Subcutaneous abdominal adipose tissue (tissue), 5 donors: ENCODE results near the gene PRSS58.

ENCODE experiments used
- H3K27ac ChIP-seq: one replicate; pipeline ENCODE4 v1.7.0; 2013; ENCODE audit warnings: low read depth, mild to moderate bottlenecking, inconsistent platforms, low read length, moderate library complexity
- H3K27me3 ChIP-seq, 5 donors: one replicate each; pipeline ENCODE4 v1.7.0; 2013; ENCODE audit warnings: low read length in 5 of 5, inconsistent platforms in 1 of 5; ENCODE audit not compliant: control insufficient read depth in 5 of 5, insufficient read depth in 4 of 5
- H3K36me3 ChIP-seq, 5 donors: one replicate each; pipeline ENCODE4 v1.7.0; 2013; ENCODE audit warnings: low read length in 5 of 5; ENCODE audit not compliant: control insufficient read depth in 5 of 5, insufficient read depth in 5 of 5
- H3K4me1 ChIP-seq, 5 donors: one replicate each; pipeline ENCODE4 v1.7.0; 2013; ENCODE audit warnings: low read length in 5 of 5, mild to moderate bottlenecking in 3 of 5, moderate library complexity in 1 of 5; ENCODE audit not compliant: control insufficient read depth in 5 of 5, insufficient read depth in 5 of 5
- H3K4me3 ChIP-seq, 5 donors: one replicate each; pipeline ENCODE4 v1.7.0; 2013; ENCODE audit warnings: low read length in 5 of 5, low read depth in 1 of 5
- H3K9ac ChIP-seq, 5 donors: one replicate each; pipeline ENCODE4 v1.7.0; 2013; ENCODE audit warnings: low read length in 5 of 5, mild to moderate bottlenecking in 4 of 5, moderate library complexity in 3 of 5
- H3K9me3 ChIP-seq, 5 donors: one replicate each; pipeline ENCODE4 v1.7.0; 2013; ENCODE audit warnings: low read length in 5 of 5; ENCODE audit not compliant: control insufficient read depth in 5 of 5
- donor health status: healthy.
- donor health status: healthy.
- donor health status: healthy.
- donor health status: healthy.
- donor health status: healthy.

Gene PRSS58, protein sequence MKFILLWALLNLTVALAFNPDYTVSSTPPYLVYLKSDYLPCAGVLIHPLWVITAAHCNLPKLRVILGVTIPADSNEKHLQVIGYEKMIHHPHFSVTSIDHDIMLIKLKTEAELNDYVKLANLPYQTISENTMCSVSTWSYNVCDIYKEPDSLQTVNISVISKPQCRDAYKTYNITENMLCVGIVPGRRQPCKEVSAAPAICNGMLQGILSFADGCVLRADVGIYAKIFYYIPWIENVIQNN

DNA sequence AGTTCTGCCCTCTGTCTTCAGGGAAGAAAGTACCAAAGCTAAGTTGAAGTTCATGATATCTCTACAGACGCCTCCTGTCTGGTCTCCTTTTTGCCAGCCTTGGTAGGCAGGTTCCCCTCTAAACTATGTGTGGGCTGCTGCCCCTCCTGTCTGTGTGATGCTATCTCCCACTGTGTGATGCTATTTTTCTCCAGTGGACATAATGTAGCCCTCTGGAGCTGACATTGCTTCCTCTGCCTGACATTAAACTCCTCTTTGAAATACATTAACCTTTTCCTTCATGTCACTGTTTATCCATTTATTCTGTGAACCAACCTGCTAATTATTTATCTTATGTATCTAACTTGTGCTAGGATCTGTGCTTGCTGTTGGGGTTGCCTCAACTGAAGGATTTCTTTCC lies at the start of gene PRSS58:
PRSS58 (minus strand) TSS at position 101 of the 400 bp plus-strand sequence. CDS start 351 bp downstream, outside the sequence.
- H3K36me3 ChIP-seq = no peaks in the 10 kb centered on the region
- H3K27me3 ChIP-seq = no peaks in the 10 kb centered on the region
- no peak within 1 kb of the TSS for H3K9ac ChIP-seq
- no peaks in the 10 kb centered on the region for H3K4me1 ChIP-seq
- H3K4me3 ChIP-seq = no peak within 1 kb of the TSS
- H3K9me3 ChIP-seq = peaks cover 0 to 3% (median 0%) of the 10 kb centered on the region in 5 donors
- H3K27ac ChIP-seq = no peak within 1 kb of the TSS

DNA sequence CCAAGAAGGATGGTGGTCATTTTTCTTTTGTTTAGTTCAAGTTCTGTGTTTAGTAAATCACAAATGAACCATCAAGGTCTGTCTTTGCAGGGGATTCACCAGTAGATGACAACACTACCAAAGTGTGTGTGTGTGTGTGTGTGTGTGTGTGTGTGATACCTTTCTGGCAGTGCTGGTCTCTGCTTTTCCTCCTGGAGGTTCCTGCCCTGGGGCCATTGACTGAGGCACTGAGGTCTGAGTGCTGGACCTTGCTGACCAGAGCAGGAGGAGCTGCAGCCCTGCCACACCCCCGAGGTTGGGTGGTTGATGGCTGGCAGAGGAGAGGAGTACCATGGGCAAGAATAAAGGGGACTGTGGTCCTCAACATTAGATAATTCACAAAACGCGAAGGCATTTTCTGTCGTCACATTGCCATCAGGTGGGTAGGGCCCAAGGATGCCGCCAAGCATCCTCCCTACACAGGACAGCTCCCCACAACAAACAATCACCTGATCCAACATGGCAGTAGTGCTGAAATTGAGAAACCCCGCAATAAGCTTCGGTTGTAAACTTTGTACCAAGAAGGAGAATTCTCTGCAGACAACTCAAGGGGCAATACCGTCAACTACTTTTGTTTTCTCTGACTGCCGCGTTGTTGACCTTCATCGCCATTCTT lies 49.5 kb upstream of the PRSS58 start:
- Histone ChIP-seq H3K4me3 (no peak overlapping the region), H3K9ac (no peak overlapping the region), H3K27me3 (peaks cover 0 to 8% (median 3%) of the 10 kb centered on the region in 5 donors), H3K27ac (no peak overlapping the region), H3K4me1 (no peaks in the 10 kb centered on the region), H3K36me3 (no peaks in the 10 kb centered on the region), H3K9me3 (no peaks in the 10 kb centered on the region)

DNA sequence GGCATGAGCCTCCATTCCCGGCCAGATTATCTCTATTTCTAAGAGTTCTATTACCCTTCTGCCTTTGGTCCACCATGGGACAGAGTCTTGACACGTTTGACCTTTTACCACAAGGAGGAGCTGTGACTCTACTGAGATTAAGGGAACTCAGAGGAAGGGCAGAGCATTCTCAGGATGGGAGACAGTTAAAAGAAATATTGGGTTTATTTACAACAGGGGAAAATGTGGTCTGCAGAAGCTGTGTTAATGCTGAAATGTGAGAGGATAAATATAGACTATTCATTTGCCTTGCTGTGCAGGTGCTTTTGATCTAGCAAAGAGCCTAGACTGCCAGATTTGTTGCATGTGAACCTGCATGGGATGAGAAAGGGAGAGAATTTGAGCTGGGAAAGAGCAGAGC lies 45.8 kb upstream of the PRSS58 start:
- Histone ChIP-seq H3K4me3 (no peak overlapping the region), H3K27me3 (peaks cover 2 to 11% (median 5%) of the 10 kb centered on the region in 5 donors), H3K4me1 (no peaks in the 10 kb centered on the region), H3K9me3 (no peaks in the 10 kb centered on the region), H3K27ac (no peak overlapping the region), H3K36me3 (no peaks in the 10 kb centered on the region), H3K9ac (no peak overlapping the region)

DNA sequence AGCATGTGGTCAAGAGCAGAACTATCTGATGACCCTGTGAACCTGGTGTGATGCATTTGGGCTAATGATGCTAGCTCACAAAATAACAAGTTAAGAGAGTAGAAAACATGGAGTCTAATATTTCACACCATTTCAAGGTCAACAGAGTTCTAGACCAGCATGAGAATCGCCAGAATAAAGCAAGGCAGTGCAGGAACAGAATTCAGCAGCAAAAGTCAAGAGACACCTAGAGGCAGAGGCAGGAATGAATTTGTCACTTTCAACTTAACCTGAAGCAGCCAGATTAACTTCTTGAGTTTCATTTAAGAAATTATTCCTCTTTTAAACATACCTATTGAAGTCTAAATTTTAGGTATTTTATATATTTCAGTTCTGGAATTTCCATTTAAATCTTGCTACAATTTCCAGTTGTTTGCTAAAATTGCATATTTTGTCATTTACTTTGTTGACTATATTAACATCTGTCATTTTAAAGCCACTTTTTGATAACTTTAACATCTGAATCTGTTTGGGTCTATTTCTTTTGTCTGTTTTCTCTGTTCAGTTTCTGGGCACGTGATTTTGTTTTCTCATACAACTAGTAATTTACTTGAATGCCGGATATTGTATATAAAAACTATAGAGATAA lies 44.2 kb upstream of the PRSS58 start:
- H3K9me3 ChIP-seq = no peaks in the 10 kb centered on the region
- no peak overlapping the region for H3K9ac ChIP-seq
- H3K27me3 ChIP-seq = peaks cover 6 to 13% (median 9%) of the 10 kb centered on the region in 5 donors
- no peak overlapping the region for H3K4me3 ChIP-seq
- H3K27ac ChIP-seq = no peak overlapping the region
- no peaks in the 10 kb centered on the region for H3K4me1 ChIP-seq
- no peaks in the 10 kb centered on the region for H3K36me3 ChIP-seq

DNA sequence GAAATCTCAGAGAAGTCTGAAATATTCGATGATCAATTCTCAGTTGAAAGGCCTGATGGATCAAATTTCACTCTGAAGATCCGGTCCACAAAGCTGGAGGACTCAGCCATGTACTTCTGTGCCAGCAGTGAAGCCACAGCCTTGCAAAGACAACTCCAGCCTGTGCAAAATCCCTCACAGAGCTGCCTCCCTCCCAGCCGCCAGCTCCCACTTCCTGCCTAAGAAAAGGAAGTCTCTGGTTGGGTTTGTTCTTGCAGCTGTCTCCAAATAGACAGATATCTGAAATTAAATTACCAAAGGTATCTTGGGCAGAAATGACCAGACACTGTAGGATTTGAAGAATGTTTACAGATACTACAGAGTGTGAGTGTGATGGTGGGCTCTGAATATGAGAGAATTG lies 43.4 kb upstream of the PRSS58 start:
- peaks cover 6 to 13% (median 9%) of the 10 kb centered on the region in 5 donors for H3K27me3 ChIP-seq
- no peak overlapping the region for H3K27ac ChIP-seq
- H3K4me1 ChIP-seq = no peaks in the 10 kb centered on the region
- H3K9me3 ChIP-seq = no peaks in the 10 kb centered on the region
- H3K36me3 ChIP-seq = no peaks in the 10 kb centered on the region
- H3K9ac ChIP-seq = no peak overlapping the region
- H3K4me3 ChIP-seq = no peak overlapping the region

DNA sequence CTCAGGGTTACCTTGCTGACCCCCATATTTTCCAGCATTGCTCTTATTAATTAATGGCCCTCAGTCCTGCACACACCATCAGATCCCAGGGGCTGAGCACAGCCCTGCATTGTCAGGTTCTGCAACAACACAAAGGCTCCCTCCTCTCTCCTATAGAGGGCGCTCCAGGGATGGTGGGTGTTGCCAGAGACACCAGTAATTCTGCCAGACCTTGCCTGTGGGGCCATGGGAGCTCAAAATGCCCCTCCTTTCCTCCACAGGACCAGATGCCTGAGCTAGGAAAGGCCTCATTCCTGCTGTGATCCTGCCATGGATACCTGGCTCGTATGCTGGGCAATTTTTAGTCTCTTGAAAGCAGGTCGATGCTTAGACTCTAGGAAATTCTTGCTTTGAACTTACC lies 42.8 kb upstream of the PRSS58 start:
- H3K27ac ChIP-seq = no peak overlapping the region
- H3K4me1 ChIP-seq = no peaks in the 10 kb centered on the region
- H3K4me3 ChIP-seq = no peak overlapping the region
- no peak overlapping the region for H3K9ac ChIP-seq
- H3K9me3 ChIP-seq = no peaks in the 10 kb centered on the region
- H3K27me3 ChIP-seq = peaks cover 6 to 13% (median 9%) of the 10 kb centered on the region in 5 donors
- no peaks in the 10 kb centered on the region for H3K36me3 ChIP-seq

DNA sequence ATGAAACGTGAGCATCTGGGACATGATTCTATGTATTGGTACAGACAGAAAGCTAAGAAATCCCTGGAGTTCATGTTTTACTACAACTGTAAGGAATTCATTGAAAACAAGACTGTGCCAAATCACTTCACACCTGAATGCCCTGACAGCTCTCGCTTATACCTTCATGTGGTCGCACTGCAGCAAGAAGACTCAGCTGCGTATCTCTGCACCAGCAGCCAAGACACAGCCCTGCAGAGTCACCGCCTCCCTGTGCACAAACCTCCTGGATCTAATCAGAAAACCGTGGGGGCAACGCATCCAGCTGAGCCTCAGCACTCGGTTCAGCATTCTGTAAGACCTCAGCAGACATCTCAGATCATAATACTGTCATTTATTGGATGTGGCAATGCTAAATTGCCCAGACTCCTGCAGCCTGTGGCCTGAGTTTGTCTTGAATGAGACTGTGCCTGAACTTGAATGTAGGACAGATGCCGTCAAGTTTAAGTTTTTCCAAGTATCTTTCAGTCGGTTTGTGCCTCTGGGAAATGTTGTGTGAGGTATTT lies 41.5 kb upstream of the PRSS58 start:
- peaks cover 6 to 13% (median 9%) of the 10 kb centered on the region in 5 donors for H3K27me3 ChIP-seq
- H3K4me3 ChIP-seq = no peak overlapping the region
- H3K27ac ChIP-seq = no peak overlapping the region
- no peaks in the 10 kb centered on the region for H3K9me3 ChIP-seq
- H3K9ac ChIP-seq = no peak overlapping the region
- H3K36me3 ChIP-seq = no peaks in the 10 kb centered on the region
- H3K4me1 ChIP-seq = no peaks in the 10 kb centered on the region

DNA sequence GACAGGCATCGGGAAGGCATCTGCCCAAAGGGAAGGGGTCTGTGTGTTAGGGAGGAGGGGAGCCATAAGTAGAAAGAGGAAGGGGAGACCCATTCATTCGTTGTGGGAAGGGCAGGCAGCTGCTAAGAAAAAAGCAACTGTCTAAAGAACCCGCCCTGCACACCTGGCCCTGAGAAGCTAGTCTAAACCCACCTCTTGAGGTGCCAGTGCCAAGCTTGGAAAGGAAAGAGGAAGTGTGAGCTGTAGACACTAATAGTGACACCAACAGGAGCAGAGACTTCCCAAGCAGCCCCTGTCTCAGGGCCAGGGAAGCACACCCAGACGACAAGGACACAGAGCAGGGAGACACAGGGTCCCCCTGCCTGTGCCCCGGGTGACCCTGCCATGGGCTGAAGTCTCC lies 40.8 kb upstream of the PRSS58 start:
- no peak overlapping the region for H3K4me3 ChIP-seq
- H3K9me3 ChIP-seq = no peaks in the 10 kb centered on the region
- H3K27ac ChIP-seq = no peak overlapping the region
- no peaks in the 10 kb centered on the region for H3K4me1 ChIP-seq
- H3K36me3 ChIP-seq = no peaks in the 10 kb centered on the region
- no peak overlapping the region for H3K9ac ChIP-seq
- peaks cover 6 to 10% (median 9%) of the 10 kb centered on the region in 5 donors for H3K27me3 ChIP-seq

DNA sequence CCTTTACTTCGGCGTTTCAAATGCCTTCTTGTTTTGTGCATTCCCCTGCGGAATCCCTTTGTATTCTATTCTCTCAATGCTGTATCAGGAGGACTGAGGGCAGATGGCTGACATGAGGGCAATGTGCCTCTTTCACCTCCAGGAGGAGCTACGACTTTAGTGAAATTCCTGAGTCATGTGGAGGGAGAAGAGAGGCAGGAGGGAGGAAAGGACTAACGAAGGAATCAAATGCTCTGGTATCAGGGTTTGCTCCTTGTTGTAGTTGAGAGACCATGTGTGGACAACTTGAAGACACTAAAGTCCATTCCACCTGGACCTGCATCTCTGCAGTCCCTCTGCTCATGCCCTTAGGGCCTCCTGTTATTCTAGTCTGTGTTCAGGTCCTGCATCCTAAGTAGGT lies 40.2 kb upstream of the PRSS58 start:
- H3K4me1 ChIP-seq = no peaks in the 10 kb centered on the region
- H3K27me3 ChIP-seq = peaks cover 6 to 10% (median 9%) of the 10 kb centered on the region in 5 donors
- no peaks in the 10 kb centered on the region for H3K36me3 ChIP-seq
- no peaks in the 10 kb centered on the region for H3K9me3 ChIP-seq
- H3K9ac ChIP-seq = no peak overlapping the region
- no peak overlapping the region for H3K27ac ChIP-seq
- H3K4me3 ChIP-seq = no peak overlapping the region

DNA sequence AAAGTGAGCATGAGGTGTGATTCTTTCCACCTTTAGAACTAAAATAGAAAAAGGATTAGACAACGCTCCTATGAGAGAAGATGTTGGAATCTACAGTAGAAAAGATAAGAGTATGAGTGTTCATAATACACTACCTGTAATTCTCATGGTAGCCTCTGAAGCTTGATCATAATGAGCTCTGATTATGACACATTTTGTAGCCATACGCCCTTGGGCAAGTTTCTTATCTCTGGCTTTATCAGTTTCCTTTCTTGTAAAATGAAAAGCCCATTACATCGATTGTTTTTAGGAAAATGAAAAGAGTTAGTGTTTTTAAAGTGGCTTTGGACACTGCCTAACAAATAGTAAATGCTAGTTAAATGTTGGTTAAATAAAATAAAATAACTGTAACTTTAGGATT lies 22.4 kb upstream of the PRSS58 start:
- H3K27me3 ChIP-seq = peaks cover 0 to 3% (median 0%) of the 10 kb centered on the region in 5 donors
- H3K9ac ChIP-seq = no peak overlapping the region
- no peaks in the 10 kb centered on the region for H3K36me3 ChIP-seq
- no peak overlapping the region for H3K4me3 ChIP-seq
- peaks cover 0 to 11% (median 3%) of the 10 kb centered on the region in 5 donors for H3K9me3 ChIP-seq
- H3K27ac ChIP-seq = no peak overlapping the region
- H3K4me1 ChIP-seq = no peaks in the 10 kb centered on the region
